ENCODE measurements around the gene SPRYD3. TPM values are rescaled to one million over a fixed set of nuclear protein-coding genes. Genes with fewer than 3 reads are reported as not detected.

The SPRYD3 gene
- total RNA-seq, 1 experiment from 2014 or later = 47.5 TPM

GRCh38 chr12:53074999-53075370, 4.2 kb downstream of the SPRYD3 start:
- Histone ChIP-seq H3K4me3 (replicated peaks in 1 of 2; ENCODE audit: low read depth in 1 of 2, low read length in 2 of 2) (no peak overlapping the region), H3K36me3 (ENCODE audit: control insufficient read depth in 1 of 2, insufficient read depth in 2 of 2, low read length in 2 of 2) (peaks cover 9 to 36% of the 10 kb centered on the region in 2 experiments; a peak in 2 of 4 replicates), H3K4me1 (ENCODE audit: control insufficient read depth in 1 of 2, insufficient read depth in 2 of 2, low read length in 2 of 2) (peaks cover 10 to 38% of the 10 kb centered on the region in 2 experiments), H4K20me1 (ENCODE audit: insufficient read depth) (no peaks in the 10 kb centered on the region), H3K27me3 (ENCODE audit: insufficient read depth, low read length) (no peaks in the 10 kb centered on the region), H3K79me2 (ENCODE audit: insufficient read depth, low read length) (peaks cover 21% of the 10 kb centered on the region; the same call in 1 of the 2 replicates), H3K9me2 (ENCODE audit: insufficient read depth) (no peaks in the 10 kb centered on the region), H2AFZ (ENCODE audit: low read depth, low read length, poor library complexity, severe bottlenecking) (no peak overlapping the region), H3K4me2 (ENCODE audit: low read length) (no peak overlapping the region), H3K27ac (ENCODE audit: low read depth, low read length) (no peak overlapping the region), H3K9ac (ENCODE audit: low read length) (no peak overlapping the region), H3K9me3 (ENCODE audit: control insufficient read depth in 1 of 2, insufficient read depth in 1 of 2, low read depth in 1 of 2, low read length in 2 of 2) (no peaks in the 10 kb centered on the region)
- DNase-seq (ENCODE audit: low read depth, low spot score) (no peak), ATAC-seq (no peak)
- ChIA-PET RAD21 (ENCODE audit: low non-redundant PET in 1 of 2, low total read pairs in 2 of 2, uncharacterized antibody in 2 of 2, unreplicated experiment in 2 of 2) (no interaction called here), CTCF (no interaction called here), POLR2A (interaction anchor here (1.1 kb wide), 1 partner anchor 20 kb away, joined by 3 read pairs; no protein-coding TSS in a partner anchor)
- no peak for TF ChIP-seq YY1 (IDR thresholded peaks at IDR 0.05; ENCODE audit: extremely low read depth, insufficient replicate concordance, low read depth, low read length)
- TF ChIP-seq JUND (IDR thresholded peaks at IDR 0.05) = no peak
- TF ChIP-seq ZBTB33 (IDR thresholded peaks at IDR 0.05; ENCODE audit: extremely low read depth, insufficient replicate concordance, low read length) = no peak
- TF ChIP-seq CTCF (IDR thresholded peaks at IDR 0.05 in 2 of 3, conservative IDR thresholded peaks at IDR 0.05 in 1 of 3; ENCODE audit: borderline replicate concordance in 1 of 3, insufficient read depth in 1 of 3, low read depth in 2 of 3, low read length in 2 of 3) = no peak
- TF ChIP-seq POLR2A (IDR thresholded peaks at IDR 0.05; ENCODE audit: borderline replicate concordance, extremely low read depth, insufficient read depth, insufficient read length) = no peak
- TF ChIP-seq TCF7L2 (IDR thresholded peaks at IDR 0.05; ENCODE audit: borderline replicate concordance, extremely low read depth, insufficient read depth, insufficient read length) = no peak
- TF ChIP-seq SRF (IDR thresholded peaks at IDR 0.05; ENCODE audit: low read depth) = no peak
- no peak for TF ChIP-seq ATF3 (IDR thresholded peaks at IDR 0.05)
- no peak for TF ChIP-seq RAD21 (IDR thresholded peaks at IDR 0.05; ENCODE audit: low read depth)
- TF ChIP-seq ZFX (IDR thresholded peaks at IDR 0.05) = no peak
- TF ChIP-seq MAX (IDR thresholded peaks at IDR 0.05) = no peak
- no peak for TF ChIP-seq EZH2phosphoT487 (IDR thresholded peaks at IDR 0.05; ENCODE audit: borderline replicate concordance)
- no peak for TF ChIP-seq CBX3 (IDR thresholded peaks at IDR 0.05; ENCODE audit: low read depth)
- no peak for TF ChIP-seq REST (IDR thresholded peaks at IDR 0.05; ENCODE audit: low read depth)
- no peak for TF ChIP-seq ZNF274 (IDR thresholded peaks at IDR 0.05; ENCODE audit: low read depth, low read length)
- TF ChIP-seq POLR2AphosphoS5 (IDR thresholded peaks at IDR 0.05; ENCODE audit: low read depth, low read length) = no peak
- intact Hi-C loops (cut with micrococcal nuclease) = no loop called here
- no TSS peak for BruUV-seq (replicated peaks)
